GM12801 (cell line): Measurements from ENCODE around the gene ZNF672.

ENCODE experiments used
- CTCF ChIP-seq: IDR thresholded peaks from one replicate; pipeline ENCODE4 v1.5.1; 2011; ENCODE audit warnings: control low read depth; ENCODE audit not compliant: insufficient read length; ENCODE audit errors: extremely low read depth

The ZNF672 gene

GRCh38 chr1:248842781-248843331 lies 4.8 kb downstream of the ZNF672 start:
- no peak for TF ChIP-seq CTCF

DNA sequence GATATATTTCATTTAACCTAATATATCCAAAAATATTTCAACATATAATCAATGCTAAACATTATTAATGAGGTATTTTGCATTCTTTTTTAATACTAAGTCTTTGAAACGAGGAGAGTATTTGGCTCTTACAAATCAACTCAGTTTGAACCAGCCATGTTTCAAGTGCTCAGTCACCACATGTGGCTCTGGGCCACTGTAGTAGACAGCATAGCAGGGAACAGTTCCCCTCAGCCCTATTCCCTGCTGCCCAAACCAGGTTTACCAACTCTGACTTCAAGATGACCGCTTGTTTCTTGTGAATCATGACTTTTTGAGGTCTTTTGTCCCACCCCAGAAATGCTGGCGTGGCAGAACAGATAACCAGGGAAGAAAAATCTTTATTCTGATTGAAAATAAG lies 5.7 kb downstream of the ZNF672 start:
- no peak for TF ChIP-seq CTCF

GRCh38 chr1:248844526-248844925 lies 6.5 kb downstream of the ZNF672 start:
- no peak for TF ChIP-seq CTCF

- no peak for TF ChIP-seq CTCF
Observed at GRCh38 chr1:248847181-248847955, 9.3 kb downstream of the ZNF672 start.

- no peak for TF ChIP-seq CTCF
Observed at GRCh38 chr1:248847956-248848561, 10.0 kb downstream of the ZNF672 start.

- no peak for TF ChIP-seq CTCF
Observed at GRCh38 chr1:248848602-248849001, 10.6 kb downstream of the ZNF672 start.

- TF ChIP-seq CTCF, result no peak
Observed at GRCh38 chr1:248849152-248849551, 11.1 kb downstream of the ZNF672 start.
